Measurements from ENCODE around the gene STX18.

STX18 gene

DNA sequence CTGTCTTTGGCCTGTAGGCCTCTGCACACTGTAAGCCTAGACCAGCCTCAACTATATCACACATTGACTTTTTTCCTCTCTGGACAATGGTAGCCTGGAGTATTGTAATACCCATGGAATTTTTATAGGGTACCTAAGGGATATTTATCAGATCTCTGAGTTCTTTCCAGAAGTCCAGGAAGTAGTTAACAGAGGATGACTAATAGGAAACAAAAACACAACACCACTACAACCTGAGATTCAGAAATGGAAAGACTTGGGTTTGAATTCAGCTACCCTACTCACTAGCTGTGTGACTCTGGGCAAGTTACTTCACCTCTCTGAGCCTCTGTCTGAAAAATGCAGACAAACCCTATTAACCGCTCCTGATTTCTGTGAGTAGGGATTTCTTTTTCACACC, 7.7 kb upstream of the STX18 start:
- TF ChIP-seq, protein P1, sequence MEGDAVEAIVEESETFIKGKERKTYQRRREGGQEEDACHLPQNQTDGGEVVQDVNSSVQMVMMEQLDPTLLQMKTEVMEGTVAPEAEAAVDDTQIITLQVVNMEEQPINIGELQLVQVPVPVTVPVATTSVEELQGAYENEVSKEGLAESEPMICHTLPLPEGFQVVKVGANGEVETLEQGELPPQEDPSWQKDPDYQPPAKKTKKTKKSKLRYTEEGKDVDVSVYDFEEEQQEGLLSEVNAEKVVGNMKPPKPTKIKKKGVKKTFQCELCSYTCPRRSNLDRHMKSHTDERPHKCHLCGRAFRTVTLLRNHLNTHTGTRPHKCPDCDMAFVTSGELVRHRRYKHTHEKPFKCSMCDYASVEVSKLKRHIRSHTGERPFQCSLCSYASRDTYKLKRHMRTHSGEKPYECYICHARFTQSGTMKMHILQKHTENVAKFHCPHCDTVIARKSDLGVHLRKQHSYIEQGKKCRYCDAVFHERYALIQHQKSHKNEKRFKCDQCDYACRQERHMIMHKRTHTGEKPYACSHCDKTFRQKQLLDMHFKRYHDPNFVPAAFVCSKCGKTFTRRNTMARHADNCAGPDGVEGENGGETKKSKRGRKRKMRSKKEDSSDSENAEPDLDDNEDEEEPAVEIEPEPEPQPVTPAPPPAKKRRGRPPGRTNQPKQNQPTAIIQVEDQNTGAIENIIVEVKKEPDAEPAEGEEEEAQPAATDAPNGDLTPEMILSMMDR (IDR thresholded peaks at IDR 0.05): no peak
- Histone ChIP-seq H3K9me3 (no peaks in the 10 kb centered on the region), H3K36me3 (no peaks in the 10 kb centered on the region), H3K27ac (no peak overlapping the region), H3K4me3 (ENCODE audit: low read depth in 1 of 2, low read length in 1 of 2) (no peak overlapping the region), H3K4me1 (ENCODE audit: control insufficient read depth in 1 of 2, insufficient read depth in 1 of 2, low read depth in 1 of 2, low read length in 1 of 2) (no peaks in the 10 kb centered on the region), H3K27me3 (no peaks in the 10 kb centered on the region)

DNA sequence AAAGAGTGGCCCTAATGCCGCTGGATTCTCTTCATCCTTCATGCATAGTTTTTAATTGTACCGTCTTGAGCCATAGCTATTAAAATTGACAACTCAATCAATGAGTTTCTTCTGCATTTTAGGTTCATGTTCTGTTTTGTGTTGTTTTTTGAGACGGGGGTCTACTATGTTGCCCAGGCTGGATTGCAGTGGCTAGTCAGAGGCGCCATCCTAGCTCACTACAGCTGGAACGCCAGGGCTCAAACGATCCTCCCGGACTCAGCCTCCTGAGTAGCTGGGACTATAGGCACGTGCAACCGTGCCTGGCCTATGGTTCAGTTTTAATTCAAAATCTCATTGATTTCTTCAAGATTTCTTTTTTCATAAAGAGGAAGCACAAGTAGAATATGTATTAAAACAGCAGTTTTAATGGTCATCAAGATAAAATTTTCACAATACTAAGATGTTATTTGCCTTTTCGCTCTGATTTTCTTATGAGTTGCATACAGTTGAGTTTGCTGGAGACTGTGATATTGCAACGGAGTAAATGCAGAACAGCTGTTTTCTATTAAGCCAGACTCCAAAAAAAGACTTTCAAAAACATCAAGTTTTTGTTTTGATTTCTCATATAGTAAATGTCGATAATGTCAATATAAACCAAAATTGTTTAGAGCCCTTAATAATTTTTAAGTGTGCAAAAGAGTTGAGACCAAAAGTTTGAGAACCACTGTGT, 1.1 kb upstream of the STX18 start:
- H3K9me3 ChIP-seq: no peaks in the 10 kb centered on the region
- TF ChIP-seq, protein P1 (IDR thresholded peaks at IDR 0.05): no peak
- no peak overlapping the region for H3K27ac ChIP-seq
- peaks cover 21% of the 10 kb centered on the region in 2 experiments for H3K4me1 ChIP-seq (ENCODE audit: control insufficient read depth in 1 of 2, insufficient read depth in 1 of 2, low read depth in 1 of 2, low read length in 1 of 2)
- H3K36me3 ChIP-seq: no peaks in the 10 kb centered on the region
- no peaks in the 10 kb centered on the region for H3K27me3 ChIP-seq
- H3K4me3 ChIP-seq (ENCODE audit: low read depth in 1 of 2, low read length in 1 of 2): peak overlapping the region in 1 of 2 experiments; percentile 65

DNA sequence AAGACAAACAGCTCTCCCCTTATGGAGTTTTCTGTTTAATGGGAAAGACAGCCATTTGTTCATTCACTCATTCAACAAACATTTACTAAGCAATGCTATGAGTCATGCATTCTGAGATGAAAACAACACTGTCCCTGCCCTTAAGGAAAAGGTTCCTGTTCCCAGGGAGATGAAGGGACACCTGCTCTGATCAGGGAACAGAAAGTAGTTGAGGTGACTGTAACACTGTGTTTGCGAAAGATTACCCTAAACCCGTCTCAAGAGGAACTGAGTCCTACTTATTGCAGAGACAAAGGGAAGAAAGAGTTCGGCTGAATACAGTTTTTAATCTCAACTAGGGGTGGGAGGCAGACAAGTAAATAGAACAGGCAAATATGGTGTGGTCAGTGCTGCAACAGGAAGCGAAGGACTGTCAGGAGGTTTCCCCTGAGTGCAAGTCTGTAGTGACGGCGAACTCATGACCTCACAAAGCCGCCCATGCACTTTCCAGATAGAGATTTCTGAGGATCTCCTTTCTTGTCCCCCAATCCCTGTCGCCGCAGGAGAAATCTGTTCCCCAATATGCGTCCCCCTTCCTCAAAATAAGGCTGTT, 712 bp downstream of the STX18 start:
- peak overlapping the region; percentile 65 to 68 for H3K4me3 ChIP-seq (ENCODE audit: low read depth in 1 of 2, low read length in 1 of 2)
- peak overlapping the region; percentile 71 for H3K27ac ChIP-seq
- peaks cover 21% of the 10 kb centered on the region in 2 experiments for H3K4me1 ChIP-seq (ENCODE audit: control insufficient read depth in 1 of 2, insufficient read depth in 1 of 2, low read depth in 1 of 2, low read length in 1 of 2)
- no peaks in the 10 kb centered on the region for H3K9me3 ChIP-seq
- H3K36me3 ChIP-seq: no peaks in the 10 kb centered on the region
- H3K27me3 ChIP-seq: no peaks in the 10 kb centered on the region
- TF ChIP-seq, protein P1 (IDR thresholded peaks at IDR 0.05): no peak

DNA sequence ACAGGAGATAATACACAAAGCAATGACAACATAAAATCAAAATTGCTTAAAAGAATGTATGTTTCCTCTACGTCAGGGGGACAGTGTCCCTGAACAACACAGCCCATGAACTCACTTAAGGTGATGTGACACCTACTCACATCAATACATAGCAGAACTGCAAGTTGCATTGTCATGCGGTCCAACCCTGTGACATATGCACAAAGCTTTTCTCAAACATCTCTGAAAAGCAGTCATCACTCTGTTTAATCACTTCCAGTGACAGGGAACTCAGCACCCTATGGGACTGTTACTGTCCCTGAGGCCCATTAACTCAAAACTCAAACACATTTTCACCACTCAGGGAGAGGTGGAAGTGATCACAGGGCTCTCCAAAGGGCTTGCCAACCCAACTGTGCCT, 2.4 kb downstream of the STX18 start:
- no peaks in the 10 kb centered on the region for H3K36me3 ChIP-seq
- H3K27me3 ChIP-seq: no peaks in the 10 kb centered on the region
- TF ChIP-seq, protein P1 (IDR thresholded peaks at IDR 0.05): no peak
- peaks cover 21% of the 10 kb centered on the region in 2 experiments for H3K4me1 ChIP-seq (ENCODE audit: control insufficient read depth in 1 of 2, insufficient read depth in 1 of 2, low read depth in 1 of 2, low read length in 1 of 2)
- H3K9me3 ChIP-seq: no peaks in the 10 kb centered on the region
- no peak overlapping the region for H3K4me3 ChIP-seq (ENCODE audit: low read depth in 1 of 2, low read length in 1 of 2)
- no peak overlapping the region for H3K27ac ChIP-seq

DNA sequence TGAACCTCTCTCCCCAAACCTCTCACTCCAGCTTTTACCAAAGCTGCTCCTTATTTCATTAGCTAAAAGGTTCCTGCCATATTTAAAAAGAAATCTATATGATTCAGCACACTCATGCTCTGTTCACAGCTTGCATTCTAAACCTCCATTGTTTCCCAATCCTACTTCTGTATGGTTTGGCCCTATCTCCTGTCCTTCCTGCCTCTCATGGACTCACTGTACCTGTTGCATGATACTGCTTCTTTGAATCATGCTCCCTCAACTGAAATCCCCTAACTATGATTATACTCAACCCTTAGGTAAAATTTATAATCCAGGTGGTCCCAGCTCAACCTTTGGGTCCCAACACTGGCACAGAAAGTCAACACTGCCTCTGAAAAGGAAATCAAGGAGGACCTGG, 6.3 kb downstream of the STX18 start:
- no peaks in the 10 kb centered on the region for H3K27me3 ChIP-seq
- H3K36me3 ChIP-seq: no peaks in the 10 kb centered on the region
- H3K27ac ChIP-seq: no peak overlapping the region
- H3K4me1 ChIP-seq (ENCODE audit: control insufficient read depth in 1 of 2, insufficient read depth in 1 of 2, low read depth in 1 of 2, low read length in 1 of 2): peaks cover 3 to 6% of the 10 kb centered on the region in 2 experiments
- TF ChIP-seq, protein P1 (IDR thresholded peaks at IDR 0.05): no peak
- no peaks in the 10 kb centered on the region for H3K9me3 ChIP-seq
- no peak overlapping the region for H3K4me3 ChIP-seq (ENCODE audit: low read depth in 1 of 2, low read length in 1 of 2)

All from neutrophil (primary cell).